Lung (tissue), 12 donors: ENCODE measurements around the gene CDH13. TPM values are rescaled to one million over a fixed set of nuclear protein-coding genes. Genes with fewer than 3 reads are reported as not detected.

Source experiments
- ATAC-seq: fragments of 200-7000 bp; cut with Tn5 transposase; one replicate; pipeline ENCODE4 v1.9.1; 2020; ENCODE audit warnings: moderate number of reproducible peaks; ENCODE audit not compliant: insufficient read depth, low FRiP score
- DNase-seq, 3 donors: peaks; one replicate each; pipeline ENCODE4 v3.0.0-alpha.2; 2013 to 2017
- H3K27ac ChIP-seq, 2 donors: one replicate each; pipeline ENCODE4 v1.5.1; 2013; ENCODE audit warnings: mild to moderate bottlenecking in 2 of 2, moderate library complexity in 2 of 2, control low read depth in 1 of 2, inconsistent platforms in 1 of 2, low read depth in 1 of 2, low read length in 1 of 2
- H3K27me3 ChIP-seq, 3 donors: one replicate each; pipeline ENCODE4 v1.5.1; 2013; ENCODE audit warnings: low read length in 2 of 3; ENCODE audit not compliant: control insufficient read depth in 3 of 3, insufficient read depth in 3 of 3
- H3K36me3 ChIP-seq, 4 donors: one replicate each; pipeline ENCODE4 v1.5.1; 2013; ENCODE audit warnings: low read length in 4 of 4, mild to moderate bottlenecking in 1 of 4, moderate library complexity in 1 of 4; ENCODE audit not compliant: control insufficient read depth in 4 of 4, insufficient read depth in 4 of 4
- H3K4me1 ChIP-seq, 5 donors: one replicate each; pipeline ENCODE4 v1.5.1; 2013; ENCODE audit warnings: low read length in 5 of 5, mild to moderate bottlenecking in 2 of 5, moderate library complexity in 1 of 5; ENCODE audit not compliant: control insufficient read depth in 5 of 5, insufficient read depth in 5 of 5
- H3K4me3 ChIP-seq: one replicate; pipeline ENCODE4 v1.5.1; 2013; ENCODE audit warnings: mild to moderate bottlenecking, control low read depth, moderate library complexity
- H3K9ac ChIP-seq, 2 donors: one replicate each; pipeline ENCODE4 v1.5.1; 2013; ENCODE audit warnings: low read length in 2 of 2, control low read depth in 1 of 2; ENCODE audit not compliant: insufficient read depth in 1 of 2
- H3K9me3 ChIP-seq, 4 donors: one replicate each; pipeline ENCODE4 v1.5.1; 2013; ENCODE audit warnings: low read length in 3 of 4, mild to moderate bottlenecking in 1 of 4, moderate library complexity in 1 of 4; ENCODE audit not compliant: control insufficient read depth in 4 of 4, insufficient read depth in 3 of 4
- CTCF ChIP-seq: IDR thresholded peaks from 2 replicates; pipeline ENCODE4 v1.5.1; 2012; ENCODE audit warnings: mild to moderate bottlenecking; ENCODE audit errors: control extremely low read depth, extremely low read depth
- WGBS, 2 donors: extraction: QIAGEN DNeasy Blood & Tissue Kit; methylation state at CpG; one replicate each; pipeline ENCODE4 v1.1.7; 2013; 5-methylcytosine and 5-hydroxymethylcytosine counted together
- polyA plus RNA-seq, 2 donors: library from polyadenylated mRNA; stranded (reverse); fragments of 200-250 nt; gene quantifications; one replicate each; pipeline ENCODE4 v1.2.1, GENCODE V29; 2013
- total RNA-seq, 2 donors: library from RNA; depleted of rRNA in 1 of 2; stranded (reverse); fragments of >200 nt in 1 of 2; gene quantifications; one replicate each; pipeline ENCODE4 v1.2.1, GENCODE V29; 2014 to 2021
- donor health status: control.
- donor health status: control.
- donor health status: Bipolar disorder and iron deficiency.
- donor health status: healthy.
- donor health status: DM: yes; HTN: yes; CAD: no.

Gene CDH13
- total and polyA plus RNA-seq, 4 donors, result 2.1 to 12.3 (median 7.3) TPM

- WGBS, 2 donors, result 67 to 84% methylated on average over 2 of the region's 2 CpGs
- H3K9me3 ChIP-seq, result no peaks in the 10 kb centered on the region
These were observed 76.4 kb downstream of the CDH13 start for GRCh38 chr16:82703161-82703560.

DNA sequence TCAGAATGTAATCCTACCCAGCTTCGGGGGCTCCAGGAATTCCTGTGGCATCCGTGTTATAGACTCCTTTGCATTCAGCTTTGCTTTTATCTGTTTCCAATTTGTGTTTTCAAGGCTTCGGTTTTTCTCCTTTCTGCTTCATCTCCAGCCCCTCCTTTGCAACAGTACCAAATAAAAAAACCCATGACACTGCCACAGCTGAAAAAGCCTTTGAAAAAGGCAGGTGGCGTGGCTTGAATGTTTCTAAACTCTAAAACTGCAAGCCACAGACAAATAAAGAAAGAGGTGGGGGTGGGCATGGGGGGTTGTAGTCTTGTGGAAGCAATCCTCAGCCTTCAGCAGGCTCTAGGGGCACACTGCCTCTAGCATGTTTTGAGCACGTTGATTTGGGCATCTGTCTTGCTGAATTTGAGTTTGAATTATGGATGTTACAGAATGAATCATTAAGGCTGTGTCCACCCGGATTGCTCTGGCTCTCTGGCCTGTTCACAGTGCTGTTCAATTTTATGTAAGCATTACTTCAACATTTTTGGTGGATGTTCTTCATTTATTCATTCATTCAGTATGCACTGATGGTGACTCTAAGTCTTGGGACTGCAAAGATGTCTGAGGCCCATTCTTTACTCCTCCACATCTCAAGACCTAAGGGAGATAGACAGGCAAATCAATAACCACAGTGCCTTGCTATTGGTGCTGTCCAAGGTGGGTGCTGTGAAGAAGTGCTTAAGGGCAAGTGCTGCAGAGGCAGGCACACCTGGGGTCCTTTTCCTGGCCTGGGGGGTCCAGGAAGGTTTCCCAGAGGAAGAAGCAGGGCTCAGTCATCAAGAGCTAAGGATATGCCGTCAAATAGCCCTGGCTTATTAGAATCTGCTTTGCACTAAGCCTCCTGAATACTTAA, 77.4 kb downstream of the CDH13 start:
- H3K4me1 ChIP-seq, result peaks cover 0 to 28% (median 0%) of the 10 kb centered on the region in 5 donors
- no peak for TF ChIP-seq CTCF
- DNase-seq (no peak), ATAC-seq (no peak)
- no peak overlapping the region for H3K27ac ChIP-seq
- H3K36me3 ChIP-seq, result no peaks in the 10 kb centered on the region
- 56 to 62% methylated on average over 7 of the region's 7 CpGs for WGBS, 2 donors
- no peaks in the 10 kb centered on the region for H3K9me3 ChIP-seq
- no peak overlapping the region for H3K4me3 ChIP-seq
- H3K9ac ChIP-seq, result no peak overlapping the region
- H3K27me3 ChIP-seq, result peaks cover 0 to 5% (median 0%) of the 10 kb centered on the region in 3 donors

More at GRCh38 chr16:82703161-82703560, 76.4 kb downstream of the CDH13 start:
- Histone ChIP-seq H3K27ac (no peak overlapping the region), H3K27me3 (peaks cover 0 to 5% (median 0%) of the 10 kb centered on the region in 3 donors), H3K36me3 (no peaks in the 10 kb centered on the region), H3K4me3 (no peak overlapping the region), H3K9ac (no peak overlapping the region), H3K4me1 (peaks cover 0 to 27% (median 0%) of the 10 kb centered on the region in 5 donors)
- no peak for TF ChIP-seq CTCF
- ATAC-seq, result no peak
- DNase-seq, result no peak

DNA sequence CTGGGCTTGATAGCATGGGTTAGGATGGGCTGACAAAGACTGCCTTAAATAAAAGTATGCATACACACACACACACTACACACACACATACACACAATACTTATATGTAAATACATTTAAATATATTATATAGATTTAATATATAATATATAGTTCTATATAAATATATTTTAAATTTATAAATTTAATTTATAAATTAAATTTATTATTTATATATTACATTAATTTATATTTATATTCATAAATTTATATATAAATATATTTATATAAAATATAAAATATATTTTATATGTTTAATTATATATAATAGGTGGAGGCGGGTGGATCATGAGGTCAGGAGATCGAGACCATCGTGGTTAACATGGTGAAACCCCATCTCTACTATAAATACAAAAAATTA, 83.2 kb downstream of the CDH13 start:
- WGBS, 2 donors, result 82 to 92% methylated on average over 3 of the region's 3 CpGs
- Histone ChIP-seq H3K36me3 (no peaks in the 10 kb centered on the region), H3K27me3 (no peaks in the 10 kb centered on the region), H3K9ac (no peak overlapping the region), H3K4me1 (peaks cover 0 to 14% (median 0%) of the 10 kb centered on the region in 5 donors), H3K27ac (no peak overlapping the region), H3K4me3 (no peak overlapping the region), H3K9me3 (no peaks in the 10 kb centered on the region)
- ATAC-seq (no peak), DNase-seq (no peak)
- TF ChIP-seq CTCF, result no peak
